Neural crest cell (in vitro differentiated cells): Measurements from ENCODE around the gene DOCK11. TPM values are rescaled to one million over a fixed set of nuclear protein-coding genes. Genes with fewer than 3 reads are reported as not detected.

ENCODE experiments used
- DNase-seq: peaks from one replicate; pipeline ENCODE4 v3.0.0; 2021; ENCODE audit warnings: low read depth, mixed read lengths, low spot score
- H3K27ac Mint-ChIP-seq: one replicate; pipeline ENCODE4 v1.8.0; 2021; ENCODE audit warnings: mild to moderate bottlenecking, mixed read lengths; ENCODE audit not compliant: unreplicated experiment
- H3K27me3 Mint-ChIP-seq: 2 replicates; pipeline ENCODE4 v1.8.0; 2021; ENCODE audit warnings: low read depth, mild to moderate bottlenecking, mixed read lengths
- H3K36me3 Mint-ChIP-seq: 2 replicates; pipeline ENCODE4 v1.8.0; 2021; ENCODE audit warnings: low read depth, mild to moderate bottlenecking, mixed read lengths
- H3K4me1 Mint-ChIP-seq: 2 replicates; pipeline ENCODE4 v1.8.0; 2021; ENCODE audit warnings: mixed read lengths
- H3K4me3 Mint-ChIP-seq: one replicate; pipeline ENCODE4 v1.8.0; 2021; ENCODE audit warnings: mild to moderate bottlenecking, mixed read lengths
- H3K9me3 Mint-ChIP-seq: 2 replicates; pipeline ENCODE4 v1.8.0; 2021; ENCODE audit warnings: mixed read lengths
- total RNA-seq: library from RNA; stranded (reverse); gene quantifications from 2 replicates; pipeline ENCODE4 v1.2.1, GENCODE V29; 2021
- TF ChIP-seq, protein P1 (sequence below): fragments of 200-600 bp; sonication (generic); conservative IDR thresholded peaks from 2 replicates; pipeline ENCODE4 v1.5.0; 2021; ENCODE audit warnings: antibody characterized with exemption, mild to moderate bottlenecking

DOCK11 gene
- total RNA-seq, 1 donor from 2014 or later: 14.6 TPM

DNA sequence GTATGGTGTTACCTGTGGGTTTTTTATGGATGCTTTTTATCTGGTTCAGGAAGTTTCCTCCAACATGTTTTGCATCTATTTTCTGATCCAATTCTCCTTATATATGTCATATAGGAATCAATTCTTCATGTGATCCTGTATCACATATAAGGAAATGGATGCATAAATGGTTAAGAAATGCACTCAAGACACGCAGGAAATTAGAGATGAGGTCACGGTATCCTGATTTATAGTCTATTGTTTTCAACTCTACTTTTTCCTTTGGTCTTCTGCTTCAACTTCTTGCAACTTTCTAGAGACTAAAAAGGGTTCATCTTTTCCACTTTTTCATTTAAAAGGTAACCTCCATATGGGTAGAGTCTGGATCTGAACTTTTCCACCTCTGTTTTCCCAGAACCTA, 198.2 kb downstream of the DOCK11 start:
- Mint-ChIP-seq H3K9me3 (peaks cover 10% of the 10 kb centered on the region), H3K27ac (no peak overlapping the region), H3K27me3 (no peaks in the 10 kb centered on the region), H3K36me3 (peaks cover 4% of the 10 kb centered on the region), H3K4me3 (no peak overlapping the region), H3K4me1 (no peaks in the 10 kb centered on the region)
- TF ChIP-seq, protein P1, sequence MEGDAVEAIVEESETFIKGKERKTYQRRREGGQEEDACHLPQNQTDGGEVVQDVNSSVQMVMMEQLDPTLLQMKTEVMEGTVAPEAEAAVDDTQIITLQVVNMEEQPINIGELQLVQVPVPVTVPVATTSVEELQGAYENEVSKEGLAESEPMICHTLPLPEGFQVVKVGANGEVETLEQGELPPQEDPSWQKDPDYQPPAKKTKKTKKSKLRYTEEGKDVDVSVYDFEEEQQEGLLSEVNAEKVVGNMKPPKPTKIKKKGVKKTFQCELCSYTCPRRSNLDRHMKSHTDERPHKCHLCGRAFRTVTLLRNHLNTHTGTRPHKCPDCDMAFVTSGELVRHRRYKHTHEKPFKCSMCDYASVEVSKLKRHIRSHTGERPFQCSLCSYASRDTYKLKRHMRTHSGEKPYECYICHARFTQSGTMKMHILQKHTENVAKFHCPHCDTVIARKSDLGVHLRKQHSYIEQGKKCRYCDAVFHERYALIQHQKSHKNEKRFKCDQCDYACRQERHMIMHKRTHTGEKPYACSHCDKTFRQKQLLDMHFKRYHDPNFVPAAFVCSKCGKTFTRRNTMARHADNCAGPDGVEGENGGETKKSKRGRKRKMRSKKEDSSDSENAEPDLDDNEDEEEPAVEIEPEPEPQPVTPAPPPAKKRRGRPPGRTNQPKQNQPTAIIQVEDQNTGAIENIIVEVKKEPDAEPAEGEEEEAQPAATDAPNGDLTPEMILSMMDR: no peak
- DNase-seq: no peak

DNA sequence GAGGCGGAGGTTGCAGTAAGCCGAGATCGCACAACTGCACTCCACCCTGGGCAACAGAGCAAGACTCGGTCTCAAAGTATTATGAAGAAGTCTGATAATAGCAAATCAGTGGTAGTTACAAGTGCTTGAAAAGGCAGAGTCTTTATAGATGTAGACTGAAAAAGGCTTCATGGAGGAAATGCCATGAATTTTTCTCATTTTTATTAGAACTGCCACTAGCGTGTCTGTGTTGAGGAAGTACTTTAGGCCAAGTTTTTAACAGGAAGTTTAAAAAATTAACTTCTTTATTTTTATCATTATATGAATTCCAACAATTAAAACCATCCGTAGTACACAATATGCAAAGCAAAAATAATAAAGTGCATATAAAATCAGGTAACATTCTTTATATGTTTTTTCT, 199.0 kb downstream of the DOCK11 start:
- peaks cover 13% of the 10 kb centered on the region for H3K9me3 Mint-ChIP-seq
- H3K4me1 Mint-ChIP-seq: no peaks in the 10 kb centered on the region
- H3K4me3 Mint-ChIP-seq: no peak overlapping the region
- H3K27ac Mint-ChIP-seq: no peak overlapping the region
- peaks cover 4% of the 10 kb centered on the region for H3K36me3 Mint-ChIP-seq
- TF ChIP-seq, protein P1: no peak
- no peak for DNase-seq
- H3K27me3 Mint-ChIP-seq: no peaks in the 10 kb centered on the region

- Mint-ChIP-seq H3K27ac (no peak overlapping the region), H3K27me3 (no peaks in the 10 kb centered on the region), H3K9me3 (peaks cover 17% of the 10 kb centered on the region), H3K4me1 (no peaks in the 10 kb centered on the region), H3K4me3 (no peak overlapping the region), H3K36me3 (peaks cover 4% of the 10 kb centered on the region)
- no peak for DNase-seq
- TF ChIP-seq, protein P1: no peak
These were observed 203.0 kb downstream of the DOCK11 start for GRCh38 chrX:118698516-118699170.

DNA sequence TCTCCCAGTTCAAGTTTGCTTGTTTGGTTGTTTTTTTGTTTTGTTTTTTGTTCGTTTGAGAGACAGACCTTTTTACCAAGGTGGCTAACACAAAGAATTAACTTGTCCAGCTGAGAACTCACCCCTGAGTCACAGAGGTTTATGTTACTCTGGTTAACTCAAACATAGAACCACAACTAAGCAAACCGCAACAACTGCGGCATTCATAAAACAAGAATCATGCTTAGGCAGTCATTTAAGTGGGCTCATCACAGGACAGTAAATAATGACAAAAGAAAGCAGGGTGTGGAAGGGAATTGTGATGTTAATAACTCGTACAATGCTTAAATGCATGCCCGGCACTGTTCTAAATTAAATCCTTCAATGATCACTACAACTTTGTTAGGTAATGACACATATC, 207.1 kb downstream of the DOCK11 start:
- no peak overlapping the region for H3K27ac Mint-ChIP-seq
- TF ChIP-seq, protein P1: no peak
- no peak overlapping the region for H3K4me3 Mint-ChIP-seq
- DNase-seq: no peak
- H3K4me1 Mint-ChIP-seq: no peaks in the 10 kb centered on the region
- peaks cover 15% of the 10 kb centered on the region for H3K9me3 Mint-ChIP-seq
- peaks cover 4% of the 10 kb centered on the region for H3K36me3 Mint-ChIP-seq
- no peaks in the 10 kb centered on the region for H3K27me3 Mint-ChIP-seq

DNA sequence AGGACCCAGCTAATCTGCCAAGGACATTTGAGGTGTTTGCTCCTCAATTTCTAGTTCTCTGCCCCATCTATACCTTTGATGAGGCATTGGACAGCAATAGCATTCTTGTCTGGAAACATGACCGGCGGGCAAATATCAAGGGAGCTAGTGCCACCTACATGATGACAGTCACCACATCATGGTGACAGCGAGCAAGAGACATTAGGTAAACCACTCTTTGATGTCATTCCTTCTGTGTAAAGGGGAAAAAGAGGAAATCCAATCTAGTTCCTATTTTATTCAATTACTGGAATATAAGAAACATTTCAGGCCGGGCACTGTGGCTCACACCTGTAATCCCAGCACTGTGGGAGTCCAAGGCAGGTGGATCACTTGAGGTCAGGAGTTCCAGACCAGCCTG, 211.1 kb downstream of the DOCK11 start:
- no peaks in the 10 kb centered on the region for H3K36me3 Mint-ChIP-seq
- H3K4me1 Mint-ChIP-seq: no peaks in the 10 kb centered on the region
- H3K9me3 Mint-ChIP-seq: peaks cover 6% of the 10 kb centered on the region
- no peak for DNase-seq
- TF ChIP-seq, protein P1: no peak
- no peaks in the 10 kb centered on the region for H3K27me3 Mint-ChIP-seq
- H3K4me3 Mint-ChIP-seq: no peak overlapping the region
- no peak overlapping the region for H3K27ac Mint-ChIP-seq
